Measurements from ENCODE around the gene IFITM1.
"Not testable (repeated sequence)": the region's sequence is repeated elsewhere in the genome, so short reads cannot be mapped to it uniquely, and the experiment has no call there.

The IFITM1 gene

DNA sequence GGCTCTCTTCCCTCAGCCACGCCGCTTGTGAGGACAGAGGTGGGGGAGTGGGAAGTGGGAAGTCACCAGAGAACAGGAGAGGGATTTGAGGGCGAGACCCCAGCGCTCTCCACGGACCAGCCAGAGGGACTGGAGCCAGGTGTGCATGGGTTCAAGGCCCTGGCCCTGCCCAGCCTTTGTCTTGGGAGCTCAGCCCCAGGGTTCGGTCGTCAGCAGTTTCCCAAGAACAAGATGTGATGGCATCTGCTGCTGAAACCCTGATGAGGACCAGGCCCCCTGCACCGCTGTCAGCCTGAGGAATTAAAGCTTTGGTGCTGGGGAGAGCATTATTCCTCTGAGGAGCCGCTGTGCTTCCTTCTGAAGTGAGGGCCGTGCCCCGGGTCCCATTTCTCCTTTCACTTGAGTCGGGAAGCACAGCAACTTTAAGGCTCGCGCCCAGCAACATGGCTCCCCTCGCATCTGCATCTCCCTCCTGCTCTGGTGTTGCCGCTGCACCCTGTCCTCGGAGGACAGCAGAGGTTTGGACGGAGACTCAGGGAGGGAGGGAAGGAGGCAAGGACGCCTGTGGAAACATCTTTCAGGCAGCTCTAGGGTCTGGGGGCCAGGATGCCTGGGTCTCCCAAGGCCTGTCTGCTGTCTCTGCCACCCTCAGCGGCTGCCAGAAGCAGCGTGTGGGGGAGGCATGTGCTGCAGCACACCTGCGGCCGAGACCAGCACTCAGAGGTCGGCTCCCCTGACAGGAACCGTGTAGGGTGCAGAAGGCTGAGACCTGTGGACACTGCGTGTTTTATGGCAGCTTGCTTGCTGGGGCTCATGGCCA, 18.3 kb upstream of the IFITM1 start:
- no peak for DNase-seq

DNA sequence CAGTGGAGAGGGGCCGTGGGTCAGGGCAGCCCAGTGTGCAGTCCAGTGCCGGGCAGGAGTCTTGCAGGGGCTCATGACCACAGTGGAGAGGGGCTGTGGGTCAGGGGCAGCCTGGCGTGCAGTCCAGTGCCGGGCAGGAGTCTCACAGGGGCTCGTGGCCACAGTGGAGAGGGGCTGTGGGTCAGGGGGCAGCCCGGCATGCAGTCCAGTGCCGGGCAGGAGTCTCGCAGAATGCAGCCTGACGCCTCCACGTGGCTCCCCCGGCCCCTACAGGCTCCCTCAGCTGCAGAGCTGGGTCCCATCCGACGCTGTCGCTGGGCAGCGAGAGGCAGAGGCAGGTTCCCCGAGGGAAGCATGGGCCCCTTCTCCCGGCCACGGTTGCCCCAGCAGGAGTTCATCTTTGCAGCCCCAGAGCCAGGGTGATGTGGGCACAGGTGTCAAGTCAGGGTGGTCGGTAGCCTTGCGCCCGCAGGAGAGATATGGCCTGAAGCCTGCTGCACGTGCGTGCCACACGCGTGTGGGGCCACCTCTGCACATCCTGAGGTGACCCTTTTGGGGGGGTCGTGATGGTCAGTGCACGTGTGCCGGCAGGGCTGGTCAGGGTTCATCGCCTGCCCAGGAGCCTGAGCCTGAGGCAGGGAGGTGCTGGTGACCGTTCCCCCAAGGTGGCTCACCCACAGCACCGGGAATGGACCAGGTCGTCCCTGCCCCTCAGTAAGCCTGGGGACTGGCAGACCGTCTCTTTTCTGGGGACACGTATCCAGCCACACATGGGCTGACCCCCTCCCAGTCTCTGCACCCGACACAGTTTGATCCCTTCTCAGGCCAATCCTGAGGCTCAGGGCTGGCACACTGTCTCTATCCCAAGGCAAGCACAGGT, 17.4 kb upstream of the IFITM1 start:
- no peak for DNase-seq

DNA sequence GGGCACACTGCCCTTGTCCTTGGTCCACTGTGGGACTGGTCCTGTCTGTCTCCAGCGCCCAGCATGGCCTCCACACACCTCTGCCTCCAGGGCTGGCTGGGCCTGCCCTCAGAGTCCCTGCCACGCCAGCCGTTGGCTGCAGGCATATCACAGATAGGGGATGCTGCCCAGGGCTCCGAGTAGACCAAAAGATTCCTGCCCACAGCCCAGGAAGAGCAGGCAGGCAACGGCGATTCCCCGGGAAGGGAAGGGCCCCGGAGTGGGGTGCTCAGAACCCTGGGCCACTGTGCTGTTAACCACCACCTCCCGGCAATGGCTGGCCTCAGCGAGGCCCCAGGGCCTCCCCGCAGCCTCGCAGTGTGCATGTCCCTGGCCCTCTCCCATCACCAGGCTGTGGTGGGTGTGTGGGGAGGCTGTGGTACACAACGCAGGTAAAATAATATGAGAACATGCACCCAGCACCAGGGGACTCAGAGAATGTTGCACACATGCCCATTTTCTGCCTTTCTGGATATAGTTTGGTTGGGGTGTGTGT, 16.7 kb upstream of the IFITM1 start:
- no peak for DNase-seq

DNA sequence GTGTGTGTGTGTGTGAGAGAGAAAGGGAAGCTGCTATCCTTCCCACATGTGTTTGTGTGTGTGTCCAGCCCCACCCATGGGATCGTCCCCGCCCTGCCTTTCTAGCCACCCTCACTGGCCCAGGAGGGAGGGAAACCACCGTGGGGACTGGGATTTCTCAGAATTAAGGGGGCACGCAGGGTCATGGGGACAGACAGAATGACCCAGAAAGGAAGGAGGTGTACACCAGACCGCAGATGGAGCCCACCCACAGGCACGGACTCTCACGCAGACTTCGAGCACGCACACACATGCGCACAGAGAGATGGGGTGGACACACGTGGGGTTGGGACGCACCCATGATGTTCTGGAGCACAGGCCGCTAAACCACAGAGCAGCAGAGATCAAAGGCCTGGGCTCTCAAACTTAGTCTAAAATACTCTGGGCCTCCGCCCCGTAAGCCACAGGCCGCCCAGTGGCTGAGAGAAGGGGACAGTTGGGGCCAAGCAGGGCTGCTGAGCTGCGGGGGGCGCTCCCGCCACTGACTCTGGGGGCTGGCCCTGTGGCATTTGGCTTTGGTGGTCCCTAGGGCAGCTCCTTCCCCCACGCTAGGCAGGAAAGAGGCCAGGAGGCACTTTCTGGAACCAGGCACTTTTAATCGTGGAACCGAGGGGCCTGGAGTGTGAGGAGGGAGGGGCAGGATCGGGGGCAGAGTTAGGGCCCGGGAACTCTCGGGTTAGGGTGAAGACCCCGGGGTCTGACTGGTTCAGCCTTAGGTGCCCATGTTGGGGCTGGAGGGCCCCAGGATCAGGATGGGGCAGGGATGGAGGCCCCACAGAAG, 16.0 kb upstream of the IFITM1 start:
- no peak for DNase-seq

DNA sequence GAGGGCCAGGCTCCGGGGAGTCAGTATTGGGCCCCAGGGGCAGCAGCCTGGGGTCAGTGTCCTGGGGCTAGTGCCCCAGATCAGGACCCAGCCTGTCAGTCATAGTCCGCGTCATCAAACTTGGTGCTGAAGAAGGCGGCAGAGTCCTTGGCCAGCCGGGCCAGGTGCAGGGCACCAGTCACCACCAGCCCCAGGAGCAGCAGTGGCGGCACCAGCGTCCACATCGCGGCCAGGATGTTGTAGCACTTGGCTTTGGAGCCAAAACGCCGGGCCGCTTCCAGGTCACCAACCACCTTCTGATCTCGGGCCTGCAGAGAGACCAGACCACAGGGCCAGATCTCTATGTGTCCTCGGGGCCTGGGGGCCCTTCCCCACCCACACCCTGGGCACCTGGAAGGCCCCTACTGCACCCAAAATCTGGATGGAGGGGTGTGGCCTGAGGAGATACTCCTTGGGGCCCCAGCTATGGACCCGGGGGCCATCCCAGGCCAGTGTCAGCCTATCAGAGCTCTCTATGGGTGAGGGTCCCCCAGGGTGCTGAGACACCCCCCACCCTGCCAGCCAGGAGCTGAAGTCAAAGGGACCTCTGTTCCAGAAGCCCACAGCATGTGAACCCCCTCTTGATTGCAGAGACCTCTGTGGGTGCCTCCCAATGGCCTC, 15.3 kb upstream of the IFITM1 start:
- DNase-seq: no peak

DNA sequence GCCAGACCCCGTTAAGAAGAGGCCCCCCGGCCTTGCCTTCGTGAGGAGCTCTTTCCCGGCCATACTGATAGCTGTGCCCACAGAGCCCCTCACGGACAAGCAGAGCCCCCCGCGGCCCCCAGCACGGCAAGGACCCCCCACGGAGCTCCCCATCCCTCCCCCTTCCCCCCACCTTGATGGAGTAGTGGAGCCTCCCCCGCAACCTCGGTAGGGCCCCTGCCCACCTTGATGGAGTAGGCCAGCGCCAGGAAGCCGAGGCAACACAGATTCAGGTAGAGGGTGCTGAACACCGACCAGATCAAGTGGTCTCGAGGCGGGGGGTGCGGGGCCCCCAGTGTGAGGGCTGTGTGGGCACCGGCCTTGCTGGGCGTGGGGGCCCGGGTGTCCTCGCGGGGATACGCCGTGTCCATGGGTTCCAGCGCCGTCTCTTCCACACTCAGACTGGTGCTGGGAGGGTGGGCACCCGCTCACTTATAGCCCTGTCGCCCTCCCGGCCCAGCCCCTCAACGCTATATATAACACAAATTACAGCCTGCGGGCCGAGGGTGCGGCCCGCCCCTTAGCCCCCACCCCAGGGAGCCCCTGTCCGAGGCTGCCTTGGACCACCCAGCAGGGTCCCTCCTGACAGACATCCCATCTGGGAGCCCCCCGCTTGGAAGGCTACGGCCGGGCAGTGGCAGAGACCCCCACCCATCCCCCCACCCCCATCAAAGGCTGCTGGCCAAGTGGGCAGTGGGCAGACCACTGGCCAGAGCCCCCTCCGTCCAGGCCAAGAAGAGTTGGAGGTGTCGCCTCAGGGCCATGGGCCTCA, 14.6 kb upstream of the IFITM1 start, which contains the start of gene IFITM5:
Gene IFITM5, minus strand, starts transcription at position 446 of the 811 bp plus-strand sequence. Its CDS starts 36 bp downstream, at position 410.
- DNase-seq: no peak

DNA sequence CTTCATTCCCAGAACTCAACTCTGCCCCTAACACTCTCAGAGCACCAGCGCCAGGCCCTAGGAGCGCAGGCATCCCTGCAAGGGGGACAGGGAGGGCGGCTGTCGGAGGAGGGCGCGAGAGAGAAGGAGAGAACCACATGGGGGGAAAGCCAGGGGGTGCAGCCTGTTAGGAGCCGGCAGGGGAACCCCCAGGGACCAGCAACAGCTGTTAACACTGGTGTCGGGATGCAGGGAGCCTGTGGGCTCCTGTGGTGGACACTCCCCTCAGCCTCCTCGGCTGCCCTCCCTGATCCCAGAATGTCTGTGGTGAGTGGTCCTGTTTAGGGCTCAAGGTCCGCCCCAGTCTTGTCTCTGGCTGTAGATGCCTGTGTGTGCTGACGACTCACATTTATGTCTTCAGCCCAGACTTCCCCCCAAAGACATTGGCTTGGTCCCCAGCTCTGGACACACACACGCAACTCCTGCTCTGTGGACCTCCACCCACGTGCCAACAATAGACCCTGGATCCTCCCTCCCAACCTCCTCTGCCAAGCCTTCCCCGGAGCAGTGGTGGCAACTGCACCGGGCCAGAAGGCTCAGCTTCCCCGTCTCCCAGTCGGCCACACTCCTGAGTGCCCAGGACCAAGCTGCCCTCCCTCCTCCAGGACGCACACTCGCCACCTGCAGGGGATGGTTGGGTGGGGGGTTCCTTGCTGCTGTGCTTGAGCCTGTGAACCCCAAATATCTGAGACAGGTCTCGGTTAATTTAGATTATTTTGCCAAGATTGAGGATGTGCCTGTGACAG, 13.7 kb upstream of the IFITM1 start:
- no peak for DNase-seq

DNA sequence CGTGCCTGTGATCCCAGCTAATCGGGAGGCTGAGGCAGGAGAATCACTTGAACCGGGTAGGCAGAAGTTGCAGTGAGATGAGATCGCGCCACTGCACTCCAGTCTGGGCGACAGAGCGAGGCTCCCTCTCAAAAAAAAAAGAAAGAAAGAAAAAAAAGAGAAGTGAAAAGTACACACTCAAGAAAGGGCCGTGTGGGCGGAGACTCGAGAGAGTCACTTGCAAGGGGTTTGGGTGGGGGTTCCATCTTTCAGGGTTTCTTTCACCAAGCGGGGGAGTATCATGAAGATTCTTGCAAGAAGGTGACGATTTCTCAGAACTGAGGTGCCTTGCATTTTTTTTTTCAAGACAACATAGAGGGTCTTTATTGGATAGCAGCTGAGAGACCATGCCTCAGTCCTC, 10.5 kb upstream of the IFITM1 start:
- DNase-seq: no peak

DNA sequence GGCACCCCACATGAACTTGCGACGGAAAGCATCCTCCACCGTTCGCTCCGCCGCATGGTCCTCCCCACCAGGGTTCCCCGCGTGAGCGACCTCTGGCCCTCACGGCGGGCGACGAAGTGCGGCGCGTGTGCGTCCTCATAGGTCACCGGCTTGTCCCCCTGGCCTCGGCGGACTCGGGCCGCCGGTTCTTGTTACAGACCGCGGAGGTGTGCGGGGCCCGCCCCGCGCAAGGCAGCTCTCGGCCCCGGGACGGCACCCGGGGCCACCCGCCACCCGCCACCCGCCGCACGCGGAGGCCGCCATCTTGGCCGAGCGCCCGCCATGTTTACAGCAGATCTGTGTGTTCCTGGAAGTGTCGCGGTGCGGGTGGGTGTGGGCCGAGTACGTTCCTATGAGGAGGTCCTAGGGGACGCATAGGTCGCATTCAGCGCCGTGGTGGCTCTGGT, 9.8 kb upstream of the IFITM1 start:
- DNase-seq: no peak

DNA sequence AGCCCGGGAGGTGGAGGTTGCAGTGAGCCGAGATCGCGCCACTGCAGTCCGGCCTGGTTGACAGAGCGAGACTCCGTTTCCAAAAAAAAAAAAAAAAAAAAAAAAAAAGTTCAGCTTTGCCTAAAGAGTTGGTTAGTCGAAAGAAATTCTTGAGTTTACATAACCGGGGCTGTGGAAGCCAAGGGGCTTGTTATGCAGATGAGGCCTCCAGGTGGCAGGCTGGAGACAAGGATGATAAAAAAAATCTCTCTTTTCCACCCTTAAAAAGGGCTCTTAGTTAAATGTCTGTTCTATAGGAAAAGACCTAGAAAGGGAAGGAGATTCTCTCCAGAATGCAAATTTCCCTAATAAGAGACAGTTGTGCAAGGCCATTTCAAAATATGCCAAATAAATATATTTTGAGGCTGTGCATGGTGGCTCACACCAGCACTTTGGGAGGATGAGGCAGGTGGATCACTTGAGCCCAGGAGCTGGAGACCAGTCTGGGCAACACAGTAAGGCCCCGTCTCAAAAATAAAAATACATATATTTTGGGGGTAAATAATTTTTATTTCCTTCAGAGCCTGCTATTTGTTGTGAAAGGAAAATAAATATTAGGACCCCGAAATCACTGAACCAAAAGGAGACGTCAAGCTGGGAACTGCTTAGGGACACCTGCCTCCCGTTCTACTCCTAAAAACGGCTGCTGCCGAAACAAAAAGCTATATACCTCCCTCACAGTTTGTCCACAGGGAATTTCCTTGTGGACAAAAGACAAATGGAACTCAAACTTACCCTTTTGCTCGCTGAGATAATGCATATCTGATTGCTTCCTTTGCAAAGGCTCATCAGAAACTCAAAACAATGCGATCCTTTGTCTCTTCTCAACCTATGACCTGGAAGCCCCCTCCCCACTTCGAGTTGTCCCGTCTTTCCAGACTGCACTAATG, 8.7 kb upstream of the IFITM1 start:
- DNase-seq: no peak

DNA sequence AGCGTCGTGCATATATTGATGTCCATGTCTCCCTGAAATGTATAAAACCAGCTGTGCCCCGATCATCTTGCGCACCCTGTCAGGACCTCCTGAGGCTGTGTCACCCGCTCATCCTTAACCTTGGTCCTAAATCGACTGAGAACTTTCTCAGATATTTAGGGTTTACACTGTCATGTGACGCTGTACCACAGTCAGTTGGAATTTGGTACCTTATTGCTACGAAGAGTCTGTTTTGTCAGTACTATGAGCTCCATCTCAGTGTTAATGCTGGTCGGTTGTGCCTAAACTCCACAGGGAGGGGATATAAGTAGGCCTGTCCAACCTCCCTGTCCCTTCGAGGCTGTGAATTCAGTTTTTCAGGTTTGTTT, 8.0 kb upstream of the IFITM1 start:
- no peak for DNase-seq

DNA sequence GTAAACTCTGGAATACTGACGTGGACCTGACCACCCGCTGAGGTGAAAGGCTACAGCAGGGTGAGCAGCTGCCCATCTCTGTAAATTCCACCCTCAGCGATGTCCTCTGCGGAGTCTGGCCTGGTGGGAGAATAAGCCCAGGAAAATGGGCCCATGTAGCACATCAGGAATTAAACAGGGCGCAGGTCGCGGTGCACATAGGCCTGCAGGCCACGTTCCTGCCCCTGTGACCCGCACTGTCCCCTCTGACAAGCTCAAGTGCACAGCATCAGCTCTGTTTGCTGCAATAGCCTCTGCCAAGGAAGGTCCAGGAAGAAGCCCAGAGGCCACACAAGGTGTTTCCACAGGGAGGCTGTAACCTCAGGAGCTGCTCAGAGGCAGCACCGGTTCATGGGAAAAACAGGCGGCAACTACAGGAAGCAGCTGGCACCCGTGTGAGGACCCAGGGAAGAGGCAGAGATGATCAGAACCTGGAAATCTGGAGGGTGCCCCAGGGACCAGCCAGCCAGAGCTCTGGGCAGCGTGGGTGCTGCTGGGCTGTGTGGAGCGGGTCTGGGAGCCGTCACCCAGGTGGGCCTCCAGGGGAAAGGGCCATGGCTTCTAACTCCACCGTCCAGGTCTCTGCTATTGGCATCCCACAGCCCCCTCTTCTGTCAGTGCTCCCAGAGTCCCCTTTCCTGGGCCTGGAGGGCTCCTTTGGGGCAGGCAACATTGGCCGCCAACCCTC, 7.0 kb upstream of the IFITM1 start:
- DNase-seq: no peak

DNA sequence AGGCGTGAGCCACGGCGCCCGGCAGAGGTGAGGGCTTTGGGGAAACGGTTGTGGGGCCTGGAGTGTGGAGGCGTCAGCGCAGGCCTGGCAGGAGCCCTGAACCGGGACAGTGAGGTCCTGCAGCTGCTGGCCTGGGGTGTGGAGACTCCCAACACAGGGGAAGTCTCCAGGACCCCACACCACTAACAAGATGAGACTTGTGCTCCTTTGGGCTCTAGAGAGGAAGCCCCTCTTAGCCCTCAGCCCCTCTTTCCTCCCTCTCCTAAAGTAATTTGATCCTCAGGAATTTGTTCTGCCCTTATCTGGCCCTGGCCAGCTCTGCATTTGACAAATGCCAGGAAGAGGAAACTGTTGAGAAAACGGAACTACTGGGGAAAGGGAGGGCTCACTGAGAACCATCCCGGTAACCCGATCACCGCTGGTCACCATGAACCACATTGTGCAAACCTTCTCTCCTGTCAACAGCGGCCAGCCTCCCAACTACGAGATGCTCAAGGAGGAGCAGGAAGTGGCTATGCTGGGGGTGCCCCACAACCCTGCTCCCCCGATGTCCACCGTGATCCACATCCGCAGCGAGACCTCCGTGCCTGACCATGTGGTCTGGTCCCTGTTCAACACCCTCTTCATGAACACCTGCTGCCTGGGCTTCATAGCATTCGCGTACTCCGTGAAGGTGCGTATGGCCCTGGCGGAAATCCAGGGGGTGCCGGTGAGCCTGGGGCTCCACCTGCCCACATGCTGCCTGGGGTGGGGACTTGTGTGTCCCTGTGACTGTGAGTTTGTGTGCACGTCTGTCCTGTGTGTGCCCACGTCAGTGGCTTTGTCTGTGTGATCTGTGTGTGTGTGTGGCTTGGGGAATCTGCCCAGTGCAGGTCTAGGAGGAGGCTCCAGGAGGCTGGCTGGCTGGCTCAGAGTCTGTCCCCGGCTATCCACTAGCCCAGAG, 5.8 kb upstream of the IFITM1 start, which contains the start of gene IFITM2:
Gene IFITM2, plus strand, starts transcription at position 51 of the 943 bp plus-strand sequence. Its CDS starts 377 bp downstream, at position 428.
- DNase-seq: peak; percentile 54

DNA sequence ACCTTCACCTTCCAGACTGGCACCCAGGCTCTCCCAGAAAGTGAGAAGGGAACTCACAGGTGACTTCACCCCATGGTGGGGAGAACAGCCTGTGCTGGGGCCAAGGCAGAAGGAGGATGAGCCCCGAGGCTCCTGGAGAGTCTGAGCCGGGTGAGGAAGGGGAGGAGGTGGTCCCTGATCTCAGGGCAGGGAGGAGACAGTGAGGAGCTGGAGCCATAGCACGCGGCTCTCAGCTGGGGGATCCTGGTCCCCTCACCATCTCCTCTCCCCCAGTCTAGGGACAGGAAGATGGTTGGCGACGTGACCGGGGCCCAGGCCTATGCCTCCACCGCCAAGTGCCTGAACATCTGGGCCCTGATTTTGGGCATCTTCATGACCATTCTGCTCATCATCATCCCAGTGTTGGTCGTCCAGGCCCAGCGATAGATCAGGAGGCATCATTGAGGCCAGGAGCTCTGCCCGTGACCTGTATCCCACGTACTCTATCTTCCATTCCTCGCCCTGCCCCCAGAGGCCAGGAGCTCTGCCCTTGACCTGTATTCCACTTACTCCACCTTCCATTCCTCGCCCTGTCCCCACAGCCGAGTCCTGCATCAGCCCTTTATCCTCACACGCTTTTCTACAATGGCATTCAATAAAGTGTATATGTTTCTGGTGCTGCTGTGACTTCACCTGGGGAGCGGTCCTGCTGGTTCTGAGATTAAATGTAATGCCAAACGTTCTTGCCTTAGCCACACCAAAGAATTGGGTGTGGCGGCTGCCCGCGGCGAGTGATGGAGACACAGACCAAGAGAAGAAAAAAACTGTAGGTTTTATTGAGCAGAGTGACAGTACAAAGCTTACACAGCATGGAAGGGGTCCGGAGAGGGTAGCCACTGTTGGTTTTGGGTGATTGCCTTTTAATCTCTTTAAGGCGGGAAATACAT, 4.8 kb upstream of the IFITM1 start:
- DNase-seq: not testable (repeated sequence)

DNA sequence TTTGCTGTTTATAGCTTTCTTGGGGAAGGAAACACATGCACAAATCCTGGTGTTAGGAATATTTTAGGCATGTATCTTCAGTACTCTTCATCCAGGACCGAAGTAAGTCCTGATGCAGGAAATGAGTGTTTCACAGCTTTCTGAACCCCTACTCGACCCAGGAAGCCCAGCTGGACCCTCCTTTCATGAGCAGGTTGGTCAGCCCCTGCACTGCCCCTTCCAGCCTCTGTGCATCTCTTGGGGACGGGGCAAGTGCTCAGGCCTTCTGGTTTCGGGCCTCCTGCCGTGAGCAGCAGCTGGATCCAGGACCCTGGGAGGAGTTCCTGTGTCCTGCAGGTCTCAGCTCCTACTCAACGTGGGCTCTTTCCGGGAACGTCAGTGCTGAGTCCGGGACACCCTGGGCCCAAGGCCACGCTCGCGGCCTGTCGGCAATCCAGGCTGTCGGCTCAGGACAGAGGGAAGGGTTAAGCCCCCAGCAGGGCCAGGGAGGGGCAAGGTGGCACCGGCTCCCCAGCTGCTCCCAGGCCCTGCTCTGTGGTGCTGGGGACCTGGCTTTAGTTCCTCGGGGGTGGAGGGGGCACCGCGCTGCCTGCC, 3.8 kb upstream of the IFITM1 start:
- DNase-seq: not testable (repeated sequence)

Data from NCI-H510A treated with DMSO at 0.1 percent for 48 hours (cell line).